Peyer's patch (tissue), 4 donors: Measurements from ENCODE around the gene SZRD1. TPM values are rescaled to one million over a fixed set of nuclear protein-coding genes. Genes with fewer than 3 reads are reported as not detected.
"Not testable (repeated sequence)": the region's sequence is repeated elsewhere in the genome, so short reads cannot be mapped to it uniquely, and the experiment has no call there.

Source experiments
- DNase-seq, 3 donors: peaks; one replicate each; pipeline ENCODE4 v3.0.0-alpha.2; 2017 to 2019
- H3K27ac ChIP-seq, 4 donors: fragments of 200-600 bp; sonication (generic); one replicate each; pipeline ENCODE4 v1.5.1; 2016 to 2019
- H3K27me3 ChIP-seq, 2 donors: fragments of 200-600 bp; sonication (generic); one replicate each; pipeline ENCODE4 v1.5.1; 2019
- H3K36me3 ChIP-seq, 3 donors: fragments of 200-600 bp; sonication (generic); one replicate each; pipeline ENCODE4 v1.5.1; 2016 to 2019
- H3K4me1 ChIP-seq, 4 donors: fragments of 200-600 bp; sonication (generic); one replicate each; pipeline ENCODE4 v1.5.1; 2016 to 2019
- H3K4me3 ChIP-seq, 4 donors: fragments of 200-600 bp; sonication (generic); 1 replicate in 3 of 4; 2 replicates in 1 of 4; pipeline ENCODE4 v1.5.1; 2016 to 2019; ENCODE audit warnings: mild to moderate bottlenecking in 1 of 4
- H3K9me3 ChIP-seq, 4 donors: fragments of 200-600 bp; sonication (generic); one replicate each; pipeline ENCODE4 v1.5.1; 2016 to 2019; ENCODE audit warnings: mild to moderate bottlenecking in 1 of 4
- CTCF ChIP-seq, 6 experiments: fragments of 450-650 bp in 4 of 6; fragments of 200-600 bp in 2 of 6; sonication (generic) in 1 of 6; IDR thresholded peaks; one replicate each; pipeline ENCODE4 v1.5.1; 2017 to 2019; ENCODE audit warnings: antibody characterized with exemption in 6 of 6, mild to moderate bottlenecking in 3 of 6, moderate library complexity in 1 of 6
- POLR2A ChIP-seq, 2 donors: fragments of 450-650 bp; IDR thresholded peaks; one replicate each; pipeline ENCODE4 v1.5.1; 2017; ENCODE audit warnings: antibody characterized with exemption in 2 of 2, mild to moderate bottlenecking in 2 of 2, moderate library complexity in 2 of 2
- total RNA-seq, 4 donors: library from RNA; depleted of rRNA; stranded (reverse); fragments of >200 nt; gene quantifications; one replicate each; pipeline ENCODE4 v1.1.0, GENCODE V29; 2016

The SZRD1 gene
- total RNA-seq, 4 donors from 2014 or later, result 52.0 to 59.5 (median 57.4) TPM

GRCh38 chr1:16334655-16335340 lies 32.2 kb upstream of the SZRD1 start:
- Histone ChIP-seq H3K27me3 (no peaks in the 10 kb centered on the region), H3K27ac (peak overlapping the region in 1 of 4 donors; percentile 12), H3K4me3 (no peak overlapping the region), H3K4me1 (no peaks in the 10 kb centered on the region), H3K36me3 (no peaks in the 10 kb centered on the region), H3K9me3 (no peaks in the 10 kb centered on the region)
- DNase-seq, result peak in 1 of 3 donors; percentile 21
- TF ChIP-seq POLR2A (IDR thresholded peaks at IDR 0.05) (no peak), CTCF (IDR thresholded peaks at IDR 0.05) (no peak)

GRCh38 chr1:16338961-16339360 lies 28.1 kb upstream of the SZRD1 start:
- Histone ChIP-seq H3K9me3 (no peaks in the 10 kb centered on the region), H3K4me3 (no peak overlapping the region), H3K27me3 (no peaks in the 10 kb centered on the region), H3K36me3 (no peaks in the 10 kb centered on the region), H3K4me1 (no peaks in the 10 kb centered on the region), H3K27ac (no peak overlapping the region)
- TF ChIP-seq CTCF (IDR thresholded peaks at IDR 0.05), result no peak
- no peak for TF ChIP-seq POLR2A (IDR thresholded peaks at IDR 0.05)
- DNase-seq, result peak in 1 of 3 donors; percentile 5

- Histone ChIP-seq H3K9me3 (no peaks in the 10 kb centered on the region), H3K27me3 (no peaks in the 10 kb centered on the region), H3K4me1 (no peaks in the 10 kb centered on the region), H3K36me3 (no peaks in the 10 kb centered on the region), H3K27ac (no peak overlapping the region), H3K4me3 (no peak overlapping the region)
- TF ChIP-seq POLR2A (IDR thresholded peaks at IDR 0.05) (no peak), CTCF (IDR thresholded peaks at IDR 0.05) (no peak)
- no peak for DNase-seq
These were observed 26.4 kb upstream of the SZRD1 start for GRCh38 chr1:16340673-16341072.

GRCh38 chr1:16342331-16343062 lies 24.5 kb upstream of the SZRD1 start:
- DNase-seq, result peak in 1 of 3 donors; percentile 28
- Histone ChIP-seq H3K27ac (no peak overlapping the region), H3K4me1 (no peaks in the 10 kb centered on the region), H3K27me3 (no peaks in the 10 kb centered on the region), H3K4me3 (no peak overlapping the region), H3K9me3 (no peaks in the 10 kb centered on the region), H3K36me3 (no peaks in the 10 kb centered on the region)
- TF ChIP-seq CTCF (IDR thresholded peaks at IDR 0.05), result no peak
- TF ChIP-seq POLR2A (IDR thresholded peaks at IDR 0.05), result no peak

GRCh38 chr1:16343276-16343675 lies 23.8 kb upstream of the SZRD1 start:
- not testable (repeated sequence) for H3K27ac ChIP-seq, H3K9me3 ChIP-seq, H3K4me1 ChIP-seq, H3K4me3 ChIP-seq, H3K27me3 ChIP-seq, H3K36me3 ChIP-seq
- peak in 1 of 3 donors; percentile 7 for DNase-seq
